Gastroesophageal sphincter (tissue), 4 donors: Measurements from ENCODE around the gene LRRC55. TPM values are rescaled to one million over a fixed set of nuclear protein-coding genes. Genes with fewer than 3 reads are reported as not detected.
A peak's percentile ranks its signal among the peaks of the same experiment; 100 is the strongest.

ENCODE experiments used
- ATAC-seq: fragments of 150-250 bp; one replicate; pipeline ENCODE4 v1.9.1; 2016; ENCODE audit warnings: mild to moderate bottlenecking, moderate library complexity
- H3K27ac ChIP-seq, 4 donors: fragments of 200-600 bp; sonication (generic) in 3 of 4; 1 replicate in 3 of 4; 2 replicates in 1 of 4; pipeline ENCODE4 v1.5.1; 2016 to 2019
- H3K27me3 ChIP-seq: fragments of 200-600 bp; sonication (generic); one replicate; pipeline ENCODE4 v1.5.1; 2019
- H3K36me3 ChIP-seq, 2 donors: fragments of 200-600 bp; sonication (generic); one replicate each; pipeline ENCODE4 v1.5.1; 2019; ENCODE audit warnings: control low read depth in 1 of 2
- H3K4me1 ChIP-seq, 3 donors: fragments of 200-600 bp; sonication (generic); 1 replicate in 2 of 3; 2 replicates in 1 of 3; pipeline ENCODE4 v1.5.1; 2016 to 2019; ENCODE audit warnings: control low read depth in 2 of 3
- H3K4me3 ChIP-seq, 2 donors: fragments of 200-600 bp; sonication (generic); one replicate each; pipeline ENCODE4 v1.5.1; 2019; ENCODE audit warnings: mild to moderate bottlenecking in 1 of 2, moderate library complexity in 1 of 2
- H3K9me3 ChIP-seq, 3 donors: fragments of 200-600 bp; sonication (generic); one replicate each; pipeline ENCODE4 v1.5.1; 2017 to 2019; ENCODE audit warnings: control low read depth in 2 of 3
- EP300 ChIP-seq: sonication (generic); formaldehyde crosslinking; IDR thresholded peaks from one replicate; pipeline ENCODE4 v1.6.1; 2017; ENCODE audit warnings: antibody characterized with exemption, mild to moderate bottlenecking
- POLR2A ChIP-seq, 2 donors: fragments of 450-650 bp; IDR thresholded peaks; one replicate each; pipeline ENCODE4 v1.6.1; 2017; ENCODE audit warnings: antibody characterized with exemption in 2 of 2, mild to moderate bottlenecking in 2 of 2, moderate library complexity in 1 of 2
- POLR2AphosphoS5 ChIP-seq: sonication (generic); formaldehyde crosslinking; IDR thresholded peaks from one replicate; pipeline ENCODE4 v1.6.1; 2017; ENCODE audit warnings: antibody characterized with exemption
- WGBS, 2 donors: methylation state at CpG; one replicate each; pipeline ENCODE4 v1.1.5; 2018; ENCODE audit warnings: low coverage in 1 of 2; 5-methylcytosine and 5-hydroxymethylcytosine counted together
- total RNA-seq, 4 donors: library from RNA; depleted of rRNA; stranded (reverse); fragments of >200 nt; gene quantifications; one replicate each; pipeline ENCODE4 v1.1.0, GENCODE V29; 2016
- TF ChIP-seq, protein P1 (sequence below), 4 experiments: fragments of 200-600 bp in 2 of 4; fragments of 450-650 bp in 2 of 4; sonication (generic) in 1 of 4; IDR thresholded peaks; one replicate each; pipeline ENCODE4 v1.5.1; 2017 to 2019; ENCODE audit warnings: antibody characterized with exemption in 4 of 4, mild to moderate bottlenecking in 2 of 4, moderate library complexity in 2 of 4

LRRC55 gene
- total RNA-seq, 4 donors from 2014 or later = 0.12 to 0.13 TPM; not detected in 2

- TF ChIP-seq EP300 (no peak), POLR2A (IDR thresholded peaks at IDR 0.05) (no peak), POLR2AphosphoS5 (no peak)
- TF ChIP-seq, protein P1, sequence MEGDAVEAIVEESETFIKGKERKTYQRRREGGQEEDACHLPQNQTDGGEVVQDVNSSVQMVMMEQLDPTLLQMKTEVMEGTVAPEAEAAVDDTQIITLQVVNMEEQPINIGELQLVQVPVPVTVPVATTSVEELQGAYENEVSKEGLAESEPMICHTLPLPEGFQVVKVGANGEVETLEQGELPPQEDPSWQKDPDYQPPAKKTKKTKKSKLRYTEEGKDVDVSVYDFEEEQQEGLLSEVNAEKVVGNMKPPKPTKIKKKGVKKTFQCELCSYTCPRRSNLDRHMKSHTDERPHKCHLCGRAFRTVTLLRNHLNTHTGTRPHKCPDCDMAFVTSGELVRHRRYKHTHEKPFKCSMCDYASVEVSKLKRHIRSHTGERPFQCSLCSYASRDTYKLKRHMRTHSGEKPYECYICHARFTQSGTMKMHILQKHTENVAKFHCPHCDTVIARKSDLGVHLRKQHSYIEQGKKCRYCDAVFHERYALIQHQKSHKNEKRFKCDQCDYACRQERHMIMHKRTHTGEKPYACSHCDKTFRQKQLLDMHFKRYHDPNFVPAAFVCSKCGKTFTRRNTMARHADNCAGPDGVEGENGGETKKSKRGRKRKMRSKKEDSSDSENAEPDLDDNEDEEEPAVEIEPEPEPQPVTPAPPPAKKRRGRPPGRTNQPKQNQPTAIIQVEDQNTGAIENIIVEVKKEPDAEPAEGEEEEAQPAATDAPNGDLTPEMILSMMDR (IDR thresholded peaks at IDR 0.05) = no peak
- Histone ChIP-seq H3K36me3 (no peaks in the 10 kb centered on the region), H3K4me1 (peaks cover 0 to 14% (median 5%) of the 10 kb centered on the region in 3 donors), H3K27ac (peak overlapping the region in 3 of 4 donors; percentile 26 to 50 (median 43)), H3K4me3 (no peak overlapping the region), H3K27me3 (peaks cover 24% of the 10 kb centered on the region), H3K9me3 (no peaks in the 10 kb centered on the region)
- no peak for ATAC-seq
- 26 to 27% methylated on average over 2 to 3 of the region's 9 CpGs for WGBS, 2 donors
These were observed 31.8 kb downstream of the LRRC55 start for GRCh38 chr11:57213342-57214097.

DNA sequence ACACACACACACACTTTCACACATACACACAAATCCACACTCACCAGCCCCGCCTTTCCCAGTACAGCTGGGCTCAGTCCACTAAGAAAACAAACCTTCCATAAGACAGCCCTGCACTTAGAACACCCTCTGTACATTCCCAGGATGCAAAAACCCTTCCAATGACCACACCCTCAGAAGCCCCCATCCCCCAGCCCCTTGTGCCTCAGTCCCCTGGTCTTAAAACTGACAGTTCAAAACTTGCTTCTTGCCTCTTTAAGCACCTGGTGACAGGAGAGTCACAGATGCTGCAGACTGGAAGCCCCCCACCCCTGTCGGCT lies 32.3 kb downstream of the LRRC55 start:
- TF ChIP-seq POLR2AphosphoS5 = no peak
- no peak for TF ChIP-seq EP300
- TF ChIP-seq POLR2A (IDR thresholded peaks at IDR 0.05) = no peak
- TF ChIP-seq, protein P1 (IDR thresholded peaks at IDR 0.05) = no peak
- Histone ChIP-seq H3K27me3 (peaks cover 24% of the 10 kb centered on the region), H3K4me1 (peaks cover 0 to 17% (median 5%) of the 10 kb centered on the region in 3 donors), H3K27ac (no peak overlapping the region), H3K4me3 (no peak overlapping the region), H3K9me3 (no peaks in the 10 kb centered on the region), H3K36me3 (no peaks in the 10 kb centered on the region)
- 0 to 43% methylated on average over 1 of the region's 2 CpGs for WGBS, 2 donors
- ATAC-seq = no peak

DNA sequence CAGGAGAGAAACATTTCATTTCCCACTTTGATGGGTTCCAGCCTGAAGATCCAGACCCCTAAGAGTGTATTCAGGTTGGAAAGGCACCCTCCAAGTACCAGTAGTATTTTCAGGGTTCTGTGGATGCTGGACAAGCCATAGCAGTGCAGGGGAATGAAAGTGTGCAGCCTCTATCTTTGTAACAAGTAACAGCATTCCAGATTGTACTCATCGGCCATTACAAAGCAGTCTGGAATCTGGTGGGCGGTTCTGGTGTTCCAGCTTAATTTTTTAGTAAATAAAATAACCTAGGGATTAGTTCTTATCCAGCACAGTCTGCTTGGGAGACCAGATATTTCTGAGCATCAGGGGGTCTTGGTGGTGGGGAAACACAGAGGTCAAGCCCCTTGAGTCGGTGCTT lies 32.7 kb downstream of the LRRC55 start:
- Histone ChIP-seq H3K27me3 (peaks cover 24% of the 10 kb centered on the region), H3K4me3 (no peak overlapping the region), H3K9me3 (no peaks in the 10 kb centered on the region), H3K4me1 (peaks cover 0 to 21% (median 5%) of the 10 kb centered on the region in 3 donors), H3K27ac (no peak overlapping the region), H3K36me3 (no peaks in the 10 kb centered on the region)
- whole genome bisulfite sequencing, 2 donors = 40% methylated on average over 1 to 3 of the region's 3 CpGs
- TF ChIP-seq, protein P1 (IDR thresholded peaks at IDR 0.05) = no peak
- TF ChIP-seq POLR2AphosphoS5 = no peak
- TF ChIP-seq POLR2A (IDR thresholded peaks at IDR 0.05) = no peak
- no peak for TF ChIP-seq EP300
- ATAC-seq = no peak

- WGBS, 2 donors = 62 to 88% methylated on average over 3 to 4 of the region's 4 CpGs
- ATAC-seq = no peak
- TF ChIP-seq POLR2A (IDR thresholded peaks at IDR 0.05) (no peak), POLR2AphosphoS5 (no peak), EP300 (no peak)
- TF ChIP-seq, protein P1 (IDR thresholded peaks at IDR 0.05) = no peak
- Histone ChIP-seq H3K4me3 (no peak overlapping the region), H3K36me3 (no peaks in the 10 kb centered on the region), H3K9me3 (no peaks in the 10 kb centered on the region), H3K27ac (no peak overlapping the region), H3K4me1 (peaks cover 0 to 21% (median 5%) of the 10 kb centered on the region in 3 donors), H3K27me3 (peaks cover 12% of the 10 kb centered on the region)
These were observed 34.7 kb downstream of the LRRC55 start for GRCh38 chr11:57216463-57216862.

GRCh38 chr11:57217053-57217452 lies 35.3 kb downstream of the LRRC55 start:
- ATAC-seq = no peak
- 44 to 60% methylated on average over 4 of the region's 4 CpGs for WGBS, 2 donors
- Histone ChIP-seq H3K36me3 (no peaks in the 10 kb centered on the region), H3K27me3 (peaks cover 12% of the 10 kb centered on the region), H3K9me3 (no peaks in the 10 kb centered on the region), H3K4me3 (no peak overlapping the region), H3K27ac (no peak overlapping the region), H3K4me1 (peaks cover 0 to 21% (median 5%) of the 10 kb centered on the region in 3 donors)
- no peak for TF ChIP-seq POLR2AphosphoS5
- TF ChIP-seq POLR2A (IDR thresholded peaks at IDR 0.05) = no peak
- TF ChIP-seq, protein P1 (IDR thresholded peaks at IDR 0.05) = no peak
- no peak for TF ChIP-seq EP300
